HepG2 (cell line): ENCODE measurements around the gene HSP90AA1. TPM values are rescaled to one million over a fixed set of nuclear protein-coding genes. Genes with fewer than 3 reads are reported as not detected.
A peak's percentile ranks its signal among the peaks of the same experiment; 100 is the strongest.

Source experiments
- ATAC-seq: fragments of 200-7000 bp; cut with Tn5 transposase; 3 replicates; pipeline ENCODE4 v1.9.1; 2020; ENCODE audit warnings: mild to moderate bottlenecking, moderate library complexity
- BruUV-seq: library from RNA; stranded (reverse); fragments of 400-500 nt; replicated peaks from 2 replicates; lab custom pipeline; 2021; lab: Mats Ljungman, UMichigan
- CTCF ChIA-PET: fragments of 300-600 bp; formaldehyde crosslinking; extraction: SDS; loops from one replicate; lab custom pipeline; 2021; ENCODE audit warnings: low total read pairs, inconsistent platforms, low intra/inter-chr PET ratio; lab: Yijun Ruan, JAX
- POLR2A ChIA-PET: fragments of 350-600 bp; sonication (Branson Sonifier 250); formaldehyde crosslinking; loops from one replicate; lab custom pipeline; 2020; ENCODE audit warnings: antibody characterized with exemption, inconsistent platforms; lab: Yijun Ruan, JAX
- DNase-seq: peaks from one replicate; pipeline ENCODE4 v3.0.0-alpha.2; 2015; ENCODE audit warnings: low spot score
- FAIRE-seq: peaks from 3 replicates; lab custom pipeline; 2011; peaks lifted over from hg19 to GRCh38; lab: Jason Lieb, UNC
- H2AFZ ChIP-seq: one replicate; pipeline ENCODE4 v1.6.1; 2011; ENCODE audit warnings: low read length, inconsistent platforms
- H3K27ac ChIP-seq: fragments of 300-600 bp; 3 replicates; pipeline ENCODE4 v1.8.0; 2011; ENCODE audit warnings: mixed run types, mild to moderate bottlenecking, mixed read lengths, low read length, inconsistent platforms; ENCODE audit not compliant: insufficient read depth; ENCODE audit errors: extremely low read length
- H3K27me3 ChIP-seq, 2 experiments: fragments of 200-600 bp in 1 of 2; 2 replicates in 1 of 2; 3 replicates in 1 of 2; pipeline versions ENCODE4 v1.6.0 to v1.8.0; 2011; ENCODE audit warnings: low read length in 2 of 2, mild to moderate bottlenecking in 2 of 2, moderate library complexity in 2 of 2, inconsistent platforms in 1 of 2; ENCODE audit not compliant: insufficient read depth in 2 of 2, control insufficient read depth in 1 of 2
- H3K36me3 ChIP-seq, 2 experiments: fragments of 200-600 bp in 1 of 2; replicated peaks in 1 of 2; 2 replicates in 1 of 2; 3 replicates in 1 of 2; pipeline versions ENCODE4 v1.5.1 to v1.8.0; 2011; ENCODE audit warnings: low read length in 2 of 2, inconsistent platforms in 1 of 2; ENCODE audit not compliant: insufficient read depth in 2 of 2, control insufficient read depth in 1 of 2
- H3K4me1 ChIP-seq: 2 replicates; pipeline ENCODE4 v1.5.1; 2012; ENCODE audit warnings: low read length, inconsistent platforms; ENCODE audit not compliant: insufficient read depth
- H3K4me2 ChIP-seq: 2 replicates; pipeline ENCODE4 v1.6.0; 2011; ENCODE audit warnings: low read depth, low read length, inconsistent platforms
- H3K4me3 ChIP-seq, 3 experiments: fragments of 200-600 bp in 1 of 3; sonication (generic), shearing (Covaris generic) in 1 of 3; replicated peaks in 1 of 3; 2 replicates each; pipeline ENCODE4 v1.5.1; 2011 to 2016; ENCODE audit warnings: low read length in 3 of 3, inconsistent platforms in 2 of 3, low read depth in 2 of 3, mild to moderate bottlenecking in 2 of 3, control low read depth in 1 of 3, mixed read lengths in 1 of 3; ENCODE audit not compliant: insufficient read depth in 1 of 3
- H3K79me2 ChIP-seq: one replicate; pipeline ENCODE4 v1.6.1; 2011; ENCODE audit warnings: low read length, inconsistent platforms; ENCODE audit not compliant: insufficient read depth
- H3K9ac ChIP-seq: 2 replicates; pipeline ENCODE4 v1.6.0; 2011; ENCODE audit warnings: mild to moderate bottlenecking, low read depth, low read length, inconsistent platforms; ENCODE audit not compliant: insufficient read depth
- H3K9me3 ChIP-seq: 2 replicates; pipeline ENCODE4 v1.5.1; 2012; ENCODE audit warnings: mild to moderate bottlenecking, low read length
- H4K20me1 ChIP-seq: 2 replicates; pipeline ENCODE4 v1.6.0; 2011; ENCODE audit warnings: inconsistent platforms, mild to moderate bottlenecking, low read length, moderate library complexity; ENCODE audit not compliant: insufficient read depth
- AGO2 ChIP-seq: fragments of 200-400 bp; formaldehyde crosslinking; optimal IDR thresholded peaks from 2 replicates; pipeline ENCODE3; 2017; ENCODE audit warnings: mild to moderate bottlenecking, low read depth, low read length, moderate library complexity
- ELF3 ChIP-seq: IDR thresholded peaks from 2 replicates; pipeline ENCODE4 v1.6.1; 2016; ENCODE audit warnings: missing genetic modification reagents, missing compliant biosample characterization
- HMGXB3 ChIP-seq: sonication (generic); formaldehyde crosslinking; IDR thresholded peaks from 2 replicates; pipeline ENCODE4 v1.4.0; 2020; ENCODE audit warnings: missing genetic modification reagents, borderline replicate concordance
- HNRNPK ChIP-seq: fragments of 200-400 bp; formaldehyde crosslinking; IDR thresholded peaks from 2 replicates; pipeline ENCODE4 v1.6.1; 2018; ENCODE audit warnings: low read length, low read depth, moderate library complexity, mild to moderate bottlenecking; ENCODE audit not compliant: poor library complexity, severe bottlenecking
- JDP2 ChIP-seq: sonication (generic); formaldehyde crosslinking; IDR thresholded peaks from 2 replicates; pipeline ENCODE4 v1.8.1; 2022; ENCODE audit warnings: missing genetic modification reagents, borderline replicate concordance
- NFYB ChIP-seq: sonication (generic); formaldehyde crosslinking; IDR thresholded peaks from 2 replicates; pipeline ENCODE4 v1.4.0; 2020; ENCODE audit warnings: missing genetic modification reagents
- RBFOX2 ChIP-seq: fragments of 200-400 bp; formaldehyde crosslinking; IDR thresholded peaks from 2 replicates; pipeline ENCODE4 v1.6.1; 2017; ENCODE audit warnings: low read depth, mild to moderate bottlenecking, low read length
- REST ChIP-seq, 2 experiments: IDR thresholded peaks; 2 replicates each; pipeline ENCODE4 v1.6.1; 2011 to 2012; ENCODE audit warnings: low read length in 2 of 2, borderline replicate concordance in 1 of 2, low read depth in 1 of 2, mild to moderate bottlenecking in 1 of 2, moderate library complexity in 1 of 2
- SCMH1 ChIP-seq: sonication (generic); formaldehyde crosslinking; IDR thresholded peaks from 2 replicates; pipeline ENCODE4 v1.9.0; 2021; ENCODE audit warnings: missing genetic modification reagents, mild to moderate bottlenecking, borderline replicate concordance
- SMC3 ChIP-seq: IDR thresholded peaks from 2 replicates; pipeline ENCODE4 v1.6.1; 2011; ENCODE audit warnings: low read length, improper control_type of control experiment
- SP5 ChIP-seq: IDR thresholded peaks from 2 replicates; pipeline ENCODE4 v1.6.1; 2016; ENCODE audit warnings: low read depth, borderline replicate concordance
- ZNF121 ChIP-seq: sonication (generic); formaldehyde crosslinking; IDR thresholded peaks from 2 replicates; pipeline ENCODE4 v1.5.0; 2020; ENCODE audit warnings: mild to moderate bottlenecking, missing genetic modification reagents
- ZNF138 ChIP-seq: sonication (generic); formaldehyde crosslinking; IDR thresholded peaks from 2 replicates; pipeline ENCODE4 v1.5.0; 2020; ENCODE audit warnings: mild to moderate bottlenecking, low read depth, missing genetic modification reagents
- ZNF430 ChIP-seq: sonication (generic); formaldehyde crosslinking; IDR thresholded peaks from 2 replicates; pipeline ENCODE4 v1.9.0; 2021; ENCODE audit warnings: mild to moderate bottlenecking, missing genetic modification reagents
- ZNF652 ChIP-seq: IDR thresholded peaks from 2 replicates; pipeline ENCODE4 v1.6.1; 2016; ENCODE audit warnings: low read depth, borderline replicate concordance
- ZNF713 ChIP-seq: sonication (generic); formaldehyde crosslinking; IDR thresholded peaks from 2 replicates; pipeline ENCODE4 v1.4.0; 2020; ENCODE audit warnings: mild to moderate bottlenecking, missing genetic modification reagents
- WGBS: methylation state at CpG from one replicate; pipeline ENCODE4 v1.1.6; 2017; ENCODE audit warnings: low lambda C conversion rate; 5-methylcytosine and 5-hydroxymethylcytosine counted together
- in situ Hi-C: cut with HindIII; loops from 2 replicates; pipeline ENCODE4 v1.10.0; 2017; ENCODE audit warnings: low pct_unique_long_range_greater_than_20kb; ENCODE audit not compliant: extremely low pct_ligation_motif_present
- intact Hi-C: fragments of 100-400 bp; cut with micrococcal nuclease; formaldehyde crosslinking; loops from one replicate; pipeline ENCODE4 v1.10.0; 2022; ENCODE audit not compliant: unreplicated experiment
- polyA plus RNA-seq, 8 experiments: library from polyadenylated mRNA; depleted of rRNA in 3 of 8; stranded (reverse) in 7 of 8; unstranded in 1 of 8; fragments of >200 nt; fragmentation: Illumina TruSeq in 4 of 8; extraction: Trizol in 4 of 8; gene quantifications; 2 replicates each; pipeline versions ENCODE4 v1.2.1 to v1.2.3, GENCODE V29; 2011 to 2016; ENCODE audit warnings: low read depth in 4 of 8, missing spikeins in 1 of 8, mixed read lengths in 1 of 8; ENCODE audit not compliant: insufficient read depth in 1 of 8
- total RNA-seq, 5 experiments: library from RNA; depleted of rRNA; stranded (reverse); fragments of >200 nt; fragmentation: Illumina TruSeq; extraction: Trizol; gene quantifications; 2 replicates each; pipeline ENCODE4 v1.2.3, GENCODE V29; 2016; ENCODE audit warnings: low read depth in 1 of 5

HSP90AA1 gene
- total and polyA plus RNA-seq, 2 of the 13 experiments (the other 11 are each of a cell fraction or from before 2014, with no cell fraction given) = 262 to 636 TPM

- Histone ChIP-seq H3K9me3 (no peaks in the 10 kb centered on the region), H3K4me3 (no peak overlapping the region), H3K36me3 (peaks cover 13 to 47% of the 10 kb centered on the region in 2 experiments), H2AFZ (no peak overlapping the region), H3K79me2 (peaks cover 12% of the 10 kb centered on the region), H3K4me2 (no peak overlapping the region), H3K27ac (no peak overlapping the region), H4K20me1 (peaks cover 21% of the 10 kb centered on the region), H3K4me1 (peaks cover 27% of the 10 kb centered on the region), H3K27me3 (no peaks in the 10 kb centered on the region), H3K9ac (no peak overlapping the region)
- ChIA-PET POLR2A (interaction anchor here (1.0 to 1.4 kb wide), 2 partner anchors 15 to 93 kb away, joined by 4 read pairs; no protein-coding TSS in a partner anchor), CTCF (no interaction called here)
- 94% methylated on average over 10 of the region's 10 CpGs for WGBS
- in situ Hi-C loops (loop anchor here (10.0 to 25.0 kb wide), 2 partner anchors 236 to 367 kb away; partner anchors contain the start of gene ZNF839), intact Hi-C loops (no loop called here)
- DNase-seq = no peak
- no TSS peak for BruUV-seq
- FAIRE-seq = no peak
- ATAC-seq = no peak; the same call in 1 of the 3 replicates
- TF ChIP-seq HNRNPK (no peak), ZNF138 (no peak), SP5 (CRISPR knock-in tag) (no peak), ZNF121 (CRISPR knock-in tag) (peak; percentile 48; the same call in 1 of the 2 replicates), HMGXB3 (CRISPR knock-in tag) (0 out of 2 replicates have a peak, but pooled peaks have one; percentile 14), NFYB (CRISPR knock-in tag) (no peak), RBFOX2 (peak; percentile 43; the same call in 1 of the 2 replicates), ZNF713 (CRISPR knock-in tag) (no peak), ZNF652 (no peak), AGO2 (peak; percentile 57), REST (IDR thresholded peaks at IDR 0.05; ENCODE audit: borderline replicate concordance in 1 of 2, low read depth in 1 of 2, low read length in 2 of 2) (no peak), ZNF430 (CRISPR knock-in tag) (no peak), JDP2 (CRISPR knock-in tag) (no peak), ELF3 (CRISPR knock-in tag) (no peak), SMC3 (no peak), SCMH1 (CRISPR knock-in tag) (no peak)
Measured at GRCh38 chr14:102078831-102079699, 7.8 kb downstream of the HSP90AA1 start.
